K562 (cell line): ENCODE data around the gene SURF4. TPM values are rescaled to one million over a fixed set of nuclear protein-coding genes. Genes with fewer than 3 reads are reported as not detected.

Source experiments
- BHLHE40 ChIP-seq: IDR thresholded peaks from 2 replicates; pipeline ENCODE4 v1.6.1; 2011; ENCODE audit warnings: low read length, improper control_type of control experiment
- BRD4 ChIP-seq: fragments of 200-600 bp; sonication (generic); IDR thresholded peaks from 2 replicates; pipeline ENCODE4 v1.6.1; 2017; ENCODE audit warnings: inconsistent platforms
- CBX3 ChIP-seq, 2 experiments: IDR thresholded peaks; 1 replicate in 1 of 2; 2 replicates in 1 of 2; pipeline ENCODE4 v1.6.1; 2012; ENCODE audit warnings: inconsistent platforms in 2 of 2, low read length in 2 of 2, borderline replicate concordance in 1 of 2, control low read depth in 1 of 2
- DPF2 ChIP-seq: fragments of 450-650 bp; IDR thresholded peaks from 2 replicates; pipeline ENCODE4 v1.6.1; 2016
- HNRNPUL1 ChIP-seq: fragments of 200-400 bp; formaldehyde crosslinking; IDR thresholded peaks from 2 replicates; pipeline ENCODE4 v1.6.1; 2017; ENCODE audit warnings: low read length
- NCOR1 ChIP-seq: fragments of 450-650 bp; IDR thresholded peaks from 2 replicates; pipeline ENCODE4 v1.6.1; 2016; ENCODE audit warnings: mild to moderate bottlenecking, moderate library complexity
- NR3C1 ChIP-seq: sonication (generic); formaldehyde crosslinking; IDR thresholded peaks from 2 replicates; pipeline ENCODE4 v1.8.1; 2022; ENCODE audit warnings: missing genetic modification reagents
- NR4A1 ChIP-seq, 2 experiments: fragments of 250-450 bp in 1 of 2; fragments of 450-650 bp in 1 of 2; sonication (Bioruptor Pico) in 1 of 2; IDR thresholded peaks; 2 replicates each; pipeline versions ENCODE4 v1.4.0 to v1.6.1; 2016 to 2020; ENCODE audit warnings: mild to moderate bottlenecking in 2 of 2, missing compliant biosample characterization in 1 of 2, missing genetic modification characterization in 1 of 2, moderate library complexity in 1 of 2
- OTX1 ChIP-seq: fragments of 450-650 bp; formaldehyde crosslinking; IDR thresholded peaks from 2 replicates; pipeline ENCODE4 v1.4.0; 2022; ENCODE audit warnings: mild to moderate bottlenecking
- PHF8 ChIP-seq: fragments of 200-600 bp; sonication (generic); IDR thresholded peaks from 2 replicates; pipeline ENCODE4 v1.6.1; 2012; ENCODE audit warnings: mixed run types, mild to moderate bottlenecking, inconsistent platforms, low read length, moderate library complexity, borderline replicate concordance
- ZNF217 ChIP-seq: sonication (generic); formaldehyde crosslinking; IDR thresholded peaks from 2 replicates; pipeline ENCODE4 v1.8.0; 2022; ENCODE audit warnings: mild to moderate bottlenecking, missing genetic modification reagents
- ZNF3 ChIP-seq: fragments of 250-450 bp; sonication (Bioruptor Pico); IDR thresholded peaks from 2 replicates; pipeline ENCODE4 v1.5.0; 2021; ENCODE audit warnings: mild to moderate bottlenecking, moderate library complexity
- ZNF445 ChIP-seq: fragments of 250-450 bp; sonication (Bioruptor Pico); IDR thresholded peaks from 2 replicates; pipeline ENCODE4 v1.4.0; 2020; ENCODE audit warnings: low read depth, mild to moderate bottlenecking, moderate library complexity
- ZNF696 ChIP-seq: fragments of 250-450 bp; sonication (Bioruptor Pico); conservative IDR thresholded peaks from 2 replicates; pipeline ENCODE4 v1.4.0; 2020; ENCODE audit warnings: mild to moderate bottlenecking, moderate library complexity
- polyA plus RNA-seq, 8 experiments: library from polyadenylated mRNA; depleted of rRNA in 4 of 8; stranded (reverse) in 5 of 8; unstranded in 3 of 8; fragments of >200 nt; fragmentation: Nextera tagmentation in 2 of 8; fragmentation: Illumina TruSeq in 1 of 8; extraction: Ambion mirVana in 2 of 8; extraction: Trizol in 1 of 8; gene quantifications; 2 replicates each; pipeline versions ENCODE4 v1.2.1 to v1.2.3, GENCODE V29; 2011 to 2014; ENCODE audit warnings: inconsistent platforms in 1 of 8, missing spikeins in 1 of 8
- total RNA-seq, 7 experiments: library from RNA; depleted of rRNA in 6 of 7; stranded (reverse); fragments of >200 nt in 6 of 7; fragmentation: Illumina TruSeq in 2 of 7; extraction: Trizol in 2 of 7; gene quantifications; 2 replicates each; pipeline versions ENCODE4 v1.2.1 to v1.2.3, GENCODE V29; 2011 to 2021; ENCODE audit warnings: low replicate concordance in 1 of 7
- TF ChIP-seq, protein P1 (sequence below): sonication (generic); formaldehyde crosslinking; IDR thresholded peaks from 2 replicates; pipeline ENCODE4 v1.8.0; 2023; ENCODE audit warnings: mild to moderate bottlenecking, missing genetic modification reagents
- TF ChIP-seq, protein P2 (sequence below), 3 experiments: IDR thresholded peaks in 2 of 3; conservative IDR thresholded peaks in 1 of 3; 2 replicates each; pipeline ENCODE4 v1.5.1; 2011 to 2012; ENCODE audit warnings: low read length in 3 of 3, mild to moderate bottlenecking in 3 of 3, control low read depth in 2 of 3, improper control_type of control experiment in 1 of 3, inconsistent platforms in 1 of 3, low read depth in 1 of 3, mixed read lengths in 1 of 3, moderate library complexity in 1 of 3; ENCODE audit not compliant: insufficient read depth in 2 of 3
- TF ChIP-seq, protein P3 (sequence below): fragments of 450-650 bp; IDR thresholded peaks from 2 replicates; pipeline ENCODE4 v1.6.1; 2016; ENCODE audit warnings: low read depth

The SURF4 gene
- total and polyA plus RNA-seq, 9 of the 15 experiments (the other 6 are each of a cell fraction or from before 2014, with no cell fraction given): 8.4 to 176 (median 130) TPM

DNA sequence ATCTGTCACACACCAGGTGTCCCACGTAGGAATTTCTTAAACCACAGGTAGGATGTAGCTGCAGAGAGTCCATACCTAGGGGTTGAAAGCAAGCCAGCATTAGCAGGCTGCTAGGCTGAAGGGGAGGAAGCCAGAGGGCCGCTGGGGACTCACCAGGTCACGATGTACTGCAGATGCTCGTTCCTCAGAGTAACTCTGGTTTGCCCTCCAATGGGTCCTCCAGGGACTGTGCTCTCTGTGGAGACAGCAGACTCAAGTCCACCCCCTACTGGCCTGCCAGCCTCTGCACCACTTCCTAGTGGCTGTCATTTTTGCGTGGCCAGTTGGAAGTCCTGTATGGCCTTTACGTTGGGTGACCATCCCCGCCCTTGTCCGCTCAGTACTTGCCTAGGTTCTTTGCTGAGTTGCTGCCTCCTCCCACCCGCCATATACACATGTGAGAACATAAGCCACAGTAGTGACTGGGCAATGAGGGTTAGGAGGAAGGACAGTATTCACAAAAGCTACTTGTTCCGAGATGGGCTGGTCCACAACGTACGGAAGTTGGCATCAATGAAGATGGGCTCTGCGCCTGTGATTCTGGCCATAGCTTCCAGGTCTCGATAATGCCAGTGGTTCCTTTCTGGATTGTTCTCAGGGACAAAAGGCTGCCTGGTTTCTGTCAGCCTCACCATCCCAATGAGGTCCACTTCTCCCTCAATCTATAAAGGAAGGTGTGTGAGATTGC is 23.8 kb downstream of the SURF4 start (continued):
- TF ChIP-seq HNRNPUL1 (no peak), BRD4 (no peak), PHF8 (peak; percentile 19; the same call in 1 of the 2 replicates), NCOR1 (no peak), OTX1 (peak; percentile 85; the same call in 1 of the 2 replicates), NR4A1 (CRISPR knock-in tag; IDR thresholded peaks at IDR 0.05) (no peak), NR4A1 (tag; IDR thresholded peaks at IDR 0.05) (no peak), ZNF217 (no peak), ZNF696 (CRISPR knock-in tag) (no peak), BHLHE40 (no peak), ZNF445 (CRISPR knock-in tag) (peak; percentile 47; the same call in 1 of the 2 replicates), CBX3 (IDR thresholded peaks at IDR 0.05; ENCODE audit: borderline replicate concordance in 1 of 2, low read length in 2 of 2) (peak in 1 of 2 experiments; percentile 98; a peak in 2 of 3 replicates), NR3C1 (CRISPR knock-in tag) (no peak), ZNF3 (no peak), DPF2 (no peak)
- TF ChIP-seq, protein P1, sequence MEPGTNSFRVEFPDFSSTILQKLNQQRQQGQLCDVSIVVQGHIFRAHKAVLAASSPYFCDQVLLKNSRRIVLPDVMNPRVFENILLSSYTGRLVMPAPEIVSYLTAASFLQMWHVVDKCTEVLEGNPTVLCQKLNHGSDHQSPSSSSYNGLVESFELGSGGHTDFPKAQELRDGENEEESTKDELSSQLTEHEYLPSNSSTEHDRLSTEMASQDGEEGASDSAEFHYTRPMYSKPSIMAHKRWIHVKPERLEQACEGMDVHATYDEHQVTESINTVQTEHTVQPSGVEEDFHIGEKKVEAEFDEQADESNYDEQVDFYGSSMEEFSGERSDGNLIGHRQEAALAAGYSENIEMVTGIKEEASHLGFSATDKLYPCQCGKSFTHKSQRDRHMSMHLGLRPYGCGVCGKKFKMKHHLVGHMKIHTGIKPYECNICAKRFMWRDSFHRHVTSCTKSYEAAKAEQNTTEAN (CRISPR knock-in tag): no peak
- TF ChIP-seq, protein P2, sequence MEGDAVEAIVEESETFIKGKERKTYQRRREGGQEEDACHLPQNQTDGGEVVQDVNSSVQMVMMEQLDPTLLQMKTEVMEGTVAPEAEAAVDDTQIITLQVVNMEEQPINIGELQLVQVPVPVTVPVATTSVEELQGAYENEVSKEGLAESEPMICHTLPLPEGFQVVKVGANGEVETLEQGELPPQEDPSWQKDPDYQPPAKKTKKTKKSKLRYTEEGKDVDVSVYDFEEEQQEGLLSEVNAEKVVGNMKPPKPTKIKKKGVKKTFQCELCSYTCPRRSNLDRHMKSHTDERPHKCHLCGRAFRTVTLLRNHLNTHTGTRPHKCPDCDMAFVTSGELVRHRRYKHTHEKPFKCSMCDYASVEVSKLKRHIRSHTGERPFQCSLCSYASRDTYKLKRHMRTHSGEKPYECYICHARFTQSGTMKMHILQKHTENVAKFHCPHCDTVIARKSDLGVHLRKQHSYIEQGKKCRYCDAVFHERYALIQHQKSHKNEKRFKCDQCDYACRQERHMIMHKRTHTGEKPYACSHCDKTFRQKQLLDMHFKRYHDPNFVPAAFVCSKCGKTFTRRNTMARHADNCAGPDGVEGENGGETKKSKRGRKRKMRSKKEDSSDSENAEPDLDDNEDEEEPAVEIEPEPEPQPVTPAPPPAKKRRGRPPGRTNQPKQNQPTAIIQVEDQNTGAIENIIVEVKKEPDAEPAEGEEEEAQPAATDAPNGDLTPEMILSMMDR (IDR thresholded peaks at IDR 0.05 in 2 of 3, conservative IDR thresholded peaks at IDR 0.05 in 1 of 3; ENCODE audit: insufficient read depth in 2 of 3, low read depth in 1 of 3, low read length in 3 of 3): peak; percentile 87 to 96 (median 94)
- TF ChIP-seq, protein P3, sequence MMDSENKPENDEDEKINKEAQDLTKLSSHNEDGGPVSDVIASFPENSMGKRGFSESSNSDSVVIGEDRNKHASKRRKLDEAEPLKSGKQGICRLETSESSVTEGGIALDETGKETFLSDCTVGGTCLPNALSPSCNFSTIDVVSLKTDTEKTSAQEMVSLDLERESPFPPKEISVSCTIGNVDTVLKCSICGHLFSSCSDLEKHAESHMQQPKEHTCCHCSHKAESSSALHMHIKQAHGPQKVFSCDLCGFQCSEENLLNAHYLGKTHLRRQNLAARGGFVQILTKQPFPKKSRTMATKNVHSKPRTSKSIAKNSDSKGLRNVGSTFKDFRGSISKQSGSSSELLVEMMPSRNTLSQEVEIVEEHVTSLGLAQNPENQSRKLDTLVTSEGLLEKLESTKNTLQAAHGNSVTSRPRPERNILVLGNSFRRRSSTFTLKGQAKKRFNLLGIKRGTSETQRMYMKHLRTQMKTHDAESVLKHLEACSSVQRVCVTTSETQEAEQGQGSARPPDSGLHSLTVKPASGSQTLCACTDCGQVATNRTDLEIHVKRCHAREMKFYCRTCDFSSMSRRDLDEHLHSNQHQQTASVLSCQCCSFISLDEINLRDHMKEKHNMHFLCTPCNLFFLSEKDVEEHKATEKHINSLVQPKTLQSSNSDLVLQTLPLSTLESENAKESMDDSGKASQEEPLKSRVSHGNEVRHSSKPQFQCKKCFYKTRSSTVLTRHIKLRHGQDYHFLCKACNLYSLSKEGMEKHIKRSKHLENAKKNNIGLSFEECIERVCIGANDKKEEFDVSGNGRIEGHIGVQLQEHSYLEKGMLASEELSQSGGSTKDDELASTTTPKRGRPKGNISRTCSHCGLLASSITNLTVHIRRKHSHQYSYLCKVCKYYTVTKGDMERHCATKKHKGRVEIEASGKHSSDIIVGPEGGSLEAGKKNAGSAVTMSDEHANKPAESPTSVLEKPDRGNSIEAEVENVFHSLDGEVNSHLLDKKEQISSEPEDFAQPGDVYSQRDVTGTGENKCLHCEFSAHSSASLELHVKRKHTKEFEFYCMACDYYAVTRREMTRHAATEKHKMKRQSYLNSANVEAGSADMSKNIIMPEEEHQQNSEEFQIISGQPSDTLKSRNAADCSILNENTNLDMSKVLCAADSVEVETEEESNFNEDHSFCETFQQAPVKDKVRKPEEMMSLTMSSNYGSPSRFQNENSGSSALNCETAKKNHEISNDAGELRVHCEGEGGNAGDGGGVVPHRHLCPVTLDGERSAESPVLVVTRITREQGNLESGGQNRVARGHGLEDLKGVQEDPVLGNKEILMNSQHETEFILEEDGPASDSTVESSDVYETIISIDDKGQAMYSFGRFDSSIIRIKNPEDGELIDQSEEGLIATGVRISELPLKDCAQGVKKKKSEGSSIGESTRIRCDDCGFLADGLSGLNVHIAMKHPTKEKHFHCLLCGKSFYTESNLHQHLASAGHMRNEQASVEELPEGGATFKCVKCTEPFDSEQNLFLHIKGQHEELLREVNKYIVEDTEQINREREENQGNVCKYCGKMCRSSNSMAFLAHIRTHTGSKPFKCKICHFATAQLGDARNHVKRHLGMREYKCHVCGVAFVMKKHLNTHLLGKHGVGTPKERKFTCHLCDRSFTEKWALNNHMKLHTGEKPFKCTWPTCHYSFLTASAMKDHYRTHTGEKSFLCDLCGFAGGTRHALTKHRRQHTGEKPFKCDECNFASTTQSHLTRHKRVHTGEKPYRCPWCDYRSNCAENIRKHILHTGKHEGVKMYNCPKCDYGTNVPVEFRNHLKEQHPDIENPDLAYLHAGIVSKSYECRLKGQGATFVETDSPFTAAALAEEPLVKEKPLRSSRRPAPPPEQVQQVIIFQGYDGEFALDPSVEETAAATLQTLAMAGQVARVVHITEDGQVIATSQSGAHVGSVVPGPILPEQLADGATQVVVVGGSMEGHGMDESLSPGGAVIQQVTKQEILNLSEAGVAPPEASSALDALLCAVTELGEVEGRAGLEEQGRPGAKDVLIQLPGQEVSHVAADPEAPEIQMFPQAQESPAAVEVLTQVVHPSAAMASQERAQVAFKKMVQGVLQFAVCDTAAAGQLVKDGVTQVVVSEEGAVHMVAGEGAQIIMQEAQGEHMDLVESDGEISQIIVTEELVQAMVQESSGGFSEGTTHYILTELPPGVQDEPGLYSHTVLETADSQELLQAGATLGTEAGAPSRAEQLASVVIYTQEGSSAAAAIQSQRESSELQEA: no peak
